Activated naive CD8-positive, alpha-beta T cell treated with anti-CD3 and anti-CD28 coated beads, Interleukin-2, amount 10 ng/mL, durations not matched to agents 7 days and 5 days (primary cell): ENCODE results near the gene SKI. TPM values are rescaled to one million over a fixed set of nuclear protein-coding genes. Genes with fewer than 3 reads are reported as not detected.

Experiments used
- ATAC-seq: fragments of 150-1000 bp; cut with Tn5 transposase; one replicate; pipeline ENCODE4 v1.10.0; 2021; ENCODE audit warnings: low read depth, moderate library complexity
- POLR2A ChIA-PET: fragments of 350-600 bp; sonication (Branson Sonifier 250); formaldehyde crosslinking; loops from one replicate; lab custom pipeline; 2021; ENCODE audit warnings: antibody characterized with exemption; lab: Charles Lee
- DNase-seq: peaks from one replicate; pipeline ENCODE4 v3.0.0; 2021
- H3K27ac Mint-ChIP-seq: one replicate; pipeline ENCODE4 v1.8.0; 2022; ENCODE audit warnings: mild to moderate bottlenecking, mixed read lengths
- H3K27me3 Mint-ChIP-seq: one replicate; pipeline ENCODE4 v1.8.0; 2022; ENCODE audit warnings: mild to moderate bottlenecking, moderate library complexity, mixed read lengths
- H3K36me3 Mint-ChIP-seq: one replicate; pipeline ENCODE4 v1.8.0; 2021; ENCODE audit warnings: mild to moderate bottlenecking, mixed read lengths
- H3K4me1 Mint-ChIP-seq: one replicate; pipeline ENCODE4 v1.8.0; 2021; ENCODE audit warnings: mixed read lengths
- H3K4me3 Mint-ChIP-seq: one replicate; pipeline ENCODE4 v1.8.0; 2022; ENCODE audit warnings: mild to moderate bottlenecking, moderate library complexity, mixed read lengths
- H3K9me3 Mint-ChIP-seq: one replicate; pipeline ENCODE4 v1.8.0; 2021; ENCODE audit warnings: mixed read lengths
- total RNA-seq, 2 experiments: library from RNA; stranded (reverse); gene quantifications; one replicate each; pipeline ENCODE4 v1.2.3, GENCODE V29; 2021

The SKI gene
- total RNA-seq, 2 experiments from 2014 or later, result 59.3 to 71.6 TPM

DNA sequence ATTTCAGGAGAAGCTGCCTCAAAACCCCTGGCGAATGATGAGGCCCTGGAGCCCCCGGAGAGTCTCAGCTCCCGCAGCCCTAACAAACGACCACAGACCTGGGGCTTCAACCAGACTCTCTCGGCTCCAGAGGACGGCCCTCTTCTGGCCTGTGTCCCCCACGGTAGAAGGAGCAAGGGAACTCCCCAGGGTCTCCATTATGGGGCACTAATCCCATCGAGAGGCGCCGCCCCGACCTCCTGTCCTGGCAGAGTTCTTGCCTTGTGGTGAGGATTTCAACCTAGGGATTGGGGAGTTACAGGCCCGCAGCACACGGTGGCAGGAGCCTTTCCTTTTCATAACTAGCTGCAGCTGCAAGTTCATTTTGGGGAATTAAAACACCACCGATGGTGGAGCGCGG is 39.8 kb upstream of the SKI start:
- Mint-ChIP-seq H3K36me3 (no peaks in the 10 kb centered on the region), H3K4me1 (peaks cover 8% of the 10 kb centered on the region), H3K4me3 (no peak overlapping the region), H3K27ac (no peak overlapping the region), H3K9me3 (no peaks in the 10 kb centered on the region), H3K27me3 (no peaks in the 10 kb centered on the region)
- POLR2A ChIA-PET, result interaction anchor here (0.7 to 1.1 kb wide), 6 partner anchors 12 to 401 kb away, joined by 3 to 4 read pairs (median 3); no protein-coding TSS in a partner anchor
- no peak for DNase-seq
- ATAC-seq, result no peak

DNA sequence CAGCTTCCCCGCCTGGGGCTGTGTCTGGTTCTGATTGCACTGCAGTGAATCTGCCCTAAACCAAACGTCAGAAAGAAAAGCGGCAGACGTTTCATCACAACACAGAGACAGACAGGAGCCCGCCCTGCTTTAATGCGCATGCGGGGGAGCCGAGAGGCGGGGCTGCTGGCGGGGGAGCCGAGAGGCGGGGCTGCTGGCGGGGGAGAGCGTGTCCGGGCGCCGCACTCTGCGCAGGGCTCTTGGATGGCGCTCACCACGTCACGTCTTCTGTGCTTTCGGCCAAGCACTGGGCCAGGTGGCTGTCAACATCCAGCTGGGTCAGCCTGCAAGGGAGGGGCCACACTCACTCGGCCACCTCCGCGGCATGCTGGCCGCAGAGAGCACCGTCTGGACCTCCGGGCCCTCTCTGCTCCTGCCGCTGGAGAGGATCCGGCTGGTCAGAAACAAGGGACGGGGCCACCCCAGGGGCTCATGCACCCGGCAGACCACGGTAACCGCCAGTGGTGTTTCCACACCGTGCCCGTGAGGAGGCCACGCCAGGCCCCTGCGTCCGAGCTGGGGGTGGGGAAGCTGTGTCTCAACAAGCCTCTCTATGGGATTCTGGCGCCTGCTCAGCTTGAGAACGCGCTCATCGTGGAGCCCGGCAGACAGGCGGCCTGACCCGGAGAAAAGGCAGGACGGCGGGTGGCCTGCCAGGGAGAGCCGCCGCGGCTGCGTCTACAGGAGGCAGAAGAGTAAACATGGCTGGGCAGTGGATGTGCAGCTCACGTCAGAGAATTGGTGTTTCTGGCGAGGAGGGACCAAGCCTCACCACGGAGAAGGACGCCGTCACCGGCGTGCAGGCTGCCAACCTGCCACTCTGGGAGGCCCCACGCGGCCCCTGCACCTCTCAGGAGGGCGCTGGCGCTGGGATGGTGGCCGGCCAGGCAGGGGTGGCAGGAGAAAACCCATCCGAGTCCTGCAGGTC is 38.4 kb upstream of the SKI start:
- no peaks in the 10 kb centered on the region for H3K9me3 Mint-ChIP-seq
- ATAC-seq (peak; percentile 98), DNase-seq (peak; percentile 91)
- no peaks in the 10 kb centered on the region for H3K36me3 Mint-ChIP-seq
- H3K27ac Mint-ChIP-seq, result peak overlapping the region; percentile 93
- peaks cover 8% of the 10 kb centered on the region for H3K4me1 Mint-ChIP-seq
- POLR2A ChIA-PET, result interaction anchor here (0.6 to 1.6 kb wide), 12 partner anchors 10 to 376 kb away, joined by 3 to 7 read pairs (median 3); partner anchors contain the start of genes MORN1 and RER1
- peak overlapping the region; percentile 83 for H3K4me3 Mint-ChIP-seq
- no peaks in the 10 kb centered on the region for H3K27me3 Mint-ChIP-seq

DNA sequence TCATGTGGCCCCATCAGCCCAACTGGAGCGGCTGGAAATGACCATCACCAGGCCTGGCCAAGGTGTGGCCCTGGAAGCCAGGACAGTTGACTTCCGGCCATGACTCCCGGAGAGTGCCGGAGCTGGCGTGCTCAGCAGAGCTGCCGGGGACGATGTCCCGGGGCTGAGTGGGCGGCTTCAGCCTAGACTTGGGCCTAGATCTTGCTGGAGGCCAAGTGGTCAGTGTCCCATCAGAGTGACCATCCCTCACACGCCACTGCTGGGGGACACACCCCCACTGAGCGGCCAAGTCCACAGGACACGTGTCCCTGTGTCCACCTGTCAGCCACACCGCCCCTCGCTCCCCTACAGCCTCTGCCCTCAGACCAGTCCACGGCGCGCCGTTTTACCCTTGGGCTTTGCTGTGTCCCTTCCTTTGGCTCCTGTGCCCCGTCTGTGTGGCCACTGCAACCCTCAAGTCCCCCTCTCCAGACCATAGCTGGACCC is 37.6 kb upstream of the SKI start:
- H3K27ac Mint-ChIP-seq, result peak overlapping the region; percentile 34
- no peaks in the 10 kb centered on the region for H3K36me3 Mint-ChIP-seq
- DNase-seq, result no peak
- POLR2A ChIA-PET, result interaction anchor here (0.9 to 1.6 kb wide), 7 partner anchors 9 to 395 kb away, joined by 3 to 7 read pairs (median 4); partner anchors contain the start of genes MORN1 and RER1
- no peaks in the 10 kb centered on the region for H3K9me3 Mint-ChIP-seq
- no peak for ATAC-seq
- peak overlapping the region; percentile 28 for H3K4me3 Mint-ChIP-seq
- H3K4me1 Mint-ChIP-seq, result peaks cover 8% of the 10 kb centered on the region
- H3K27me3 Mint-ChIP-seq, result no peaks in the 10 kb centered on the region

DNA sequence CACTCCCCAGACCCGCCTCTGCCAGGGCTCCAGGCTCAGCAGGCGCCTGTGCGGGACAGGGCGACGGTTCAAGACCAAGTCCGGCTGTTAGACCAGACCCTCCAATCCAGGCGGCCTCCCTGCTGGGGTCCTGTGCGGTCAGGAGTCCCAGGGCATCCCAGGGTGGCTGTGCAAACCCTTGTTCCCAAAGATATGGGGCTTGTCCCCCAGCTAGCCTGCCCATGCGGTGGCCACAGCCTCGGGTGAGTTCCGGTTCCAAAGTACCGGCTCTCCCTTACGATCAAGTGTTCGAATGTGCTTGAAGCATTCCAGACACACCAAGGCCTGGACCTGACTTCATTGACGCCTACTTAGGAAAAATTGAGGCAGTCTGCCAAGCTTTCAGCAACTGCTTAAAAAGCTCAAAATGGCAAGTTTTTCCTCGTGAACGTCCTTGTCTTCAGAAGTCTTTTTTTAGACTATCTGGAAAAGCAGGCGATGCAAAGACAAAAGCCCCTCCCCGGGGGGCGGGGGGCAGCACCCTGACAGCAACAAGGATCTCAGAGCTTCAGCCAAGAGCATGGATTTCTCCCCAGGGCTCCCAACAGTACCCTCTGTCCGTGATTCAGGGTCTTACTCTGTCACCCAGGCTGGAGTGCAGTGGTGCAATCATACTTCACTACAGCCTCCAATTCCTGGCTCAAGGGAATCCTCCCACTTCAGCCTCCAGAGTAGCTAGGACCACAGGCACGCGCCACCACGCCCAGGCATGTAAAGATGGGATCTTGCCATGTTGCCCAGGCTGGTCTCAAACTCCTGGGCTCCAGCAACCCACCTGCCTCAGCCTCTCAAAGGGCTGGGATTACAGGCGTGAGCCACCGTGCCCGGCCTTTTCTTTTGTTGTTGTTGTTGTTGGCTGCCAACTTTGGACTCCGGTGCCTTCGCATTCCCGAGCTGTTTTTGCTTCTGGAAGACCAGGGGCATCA is 35.8 kb upstream of the SKI start:
- ATAC-seq (no peak), DNase-seq (no peak)
- no peaks in the 10 kb centered on the region for H3K9me3 Mint-ChIP-seq
- H3K36me3 Mint-ChIP-seq, result no peaks in the 10 kb centered on the region
- peaks cover 8% of the 10 kb centered on the region for H3K4me1 Mint-ChIP-seq
- peak overlapping the region; percentile 3 for H3K4me3 Mint-ChIP-seq
- peak overlapping the region; percentile 38 for H3K27ac Mint-ChIP-seq
- H3K27me3 Mint-ChIP-seq, result no peaks in the 10 kb centered on the region
- POLR2A ChIA-PET, result interaction anchor here (0.5 to 1.6 kb wide), 4 partner anchors 7 to 354 kb away, joined by 3 to 4 read pairs (median 4); no protein-coding TSS in a partner anchor

DNA sequence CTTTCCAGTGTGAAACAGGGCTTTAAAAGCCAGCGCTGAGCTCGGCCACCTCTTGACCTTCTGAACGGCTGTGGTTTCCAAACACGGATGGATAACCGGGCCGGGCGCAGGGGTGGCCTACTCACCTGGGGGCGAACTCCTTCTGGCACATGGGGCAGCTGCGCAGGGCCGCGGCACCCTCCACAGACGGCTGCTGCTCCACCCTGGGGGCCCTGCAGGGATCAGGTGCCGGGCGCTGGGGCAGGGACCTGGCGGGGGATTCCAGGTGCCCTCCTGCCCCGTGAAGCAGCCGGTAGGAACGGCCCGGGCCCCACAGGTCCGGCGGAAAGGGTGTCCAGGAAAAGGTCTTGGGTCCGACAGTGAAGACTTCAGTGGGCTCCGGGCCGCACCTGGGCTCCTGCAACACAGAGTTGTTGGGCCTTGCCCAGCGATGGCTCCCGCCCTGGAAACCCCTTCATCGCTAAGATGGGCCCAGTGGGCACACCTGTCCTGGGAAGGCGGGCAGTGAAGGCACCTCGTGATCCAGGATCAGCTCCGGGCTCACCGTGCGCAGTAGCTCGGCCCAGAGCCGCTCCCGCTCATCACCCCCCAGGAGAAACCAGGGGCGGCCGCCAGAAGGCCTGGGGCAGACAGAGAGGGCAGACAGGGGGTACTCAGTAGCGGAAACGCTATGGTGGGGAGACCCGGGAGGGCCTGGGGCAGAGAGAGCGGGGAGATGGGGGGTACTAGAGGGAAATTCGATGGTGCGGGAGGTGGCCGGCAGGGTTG is 34.4 kb upstream of the SKI start:
- no peaks in the 10 kb centered on the region for H3K27me3 Mint-ChIP-seq
- DNase-seq, result no peak
- H3K4me3 Mint-ChIP-seq, result peak overlapping the region; percentile 77
- peaks cover 8% of the 10 kb centered on the region for H3K4me1 Mint-ChIP-seq
- no peaks in the 10 kb centered on the region for H3K9me3 Mint-ChIP-seq
- POLR2A ChIA-PET, result interaction anchor here (0.6 to 3.9 kb wide), 5 partner anchors 11 to 417 kb away, joined by 4 to 63 read pairs (median 13); no protein-coding TSS in a partner anchor
- H3K27ac Mint-ChIP-seq, result peak overlapping the region; percentile 76
- no peaks in the 10 kb centered on the region for H3K36me3 Mint-ChIP-seq
- ATAC-seq, result no peak

DNA sequence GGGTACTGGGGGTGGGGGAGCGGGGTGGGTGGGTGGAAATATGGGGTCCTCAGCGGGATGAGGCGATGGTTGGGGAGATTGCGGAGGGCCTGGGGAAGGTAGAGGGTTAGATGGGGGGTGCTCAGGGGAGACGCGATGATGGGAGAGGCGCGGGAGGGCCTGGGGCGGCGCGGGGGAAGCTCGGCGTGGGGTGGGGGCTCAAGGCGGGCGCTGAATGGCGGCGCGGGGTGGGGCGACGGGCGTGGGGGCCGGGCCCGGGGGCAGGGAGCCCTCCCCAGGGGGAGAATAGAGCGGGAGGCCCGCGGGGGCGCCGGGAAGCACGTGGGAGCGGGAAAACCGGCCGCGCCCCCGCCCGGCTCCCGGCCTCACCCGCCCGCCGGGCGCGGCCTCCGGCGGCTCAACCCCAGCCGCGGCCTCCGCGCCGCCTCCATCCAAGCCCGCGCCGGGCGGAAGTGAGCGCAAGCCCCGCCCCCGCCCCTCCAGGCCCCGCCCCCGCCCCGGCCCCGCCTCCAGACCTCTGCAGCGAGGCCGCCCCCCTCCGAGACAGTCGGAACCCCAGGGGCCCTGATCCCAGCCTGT is 33.7 kb upstream of the SKI start, which contains the start of gene FAAP20:
Gene FAAP20 (minus strand): TSS at position 454 of the 579 bp plus-strand sequence. CDS start 23 bp downstream, at position 431.
- POLR2A ChIA-PET, result interaction anchor here (0.6 to 3.9 kb wide), 23 partner anchors 11 to 417 kb away, joined by 3 to 63 read pairs (median 4); partner anchors contain the start of genes MORN1, PEX10, PRXL2B and RER1
- H3K36me3 Mint-ChIP-seq, result no peaks in the 10 kb centered on the region
- H3K4me1 Mint-ChIP-seq, result peaks cover 12% of the 10 kb centered on the region
- H3K4me3 Mint-ChIP-seq, result peak within 1 kb of the TSS; percentile 84
- no peaks in the 10 kb centered on the region for H3K27me3 Mint-ChIP-seq
- H3K9me3 Mint-ChIP-seq, result no peaks in the 10 kb centered on the region
- peak; percentile 30 for ATAC-seq
- H3K27ac Mint-ChIP-seq, result peak within 1 kb of the TSS; percentile 92
- no peak for DNase-seq

DNA sequence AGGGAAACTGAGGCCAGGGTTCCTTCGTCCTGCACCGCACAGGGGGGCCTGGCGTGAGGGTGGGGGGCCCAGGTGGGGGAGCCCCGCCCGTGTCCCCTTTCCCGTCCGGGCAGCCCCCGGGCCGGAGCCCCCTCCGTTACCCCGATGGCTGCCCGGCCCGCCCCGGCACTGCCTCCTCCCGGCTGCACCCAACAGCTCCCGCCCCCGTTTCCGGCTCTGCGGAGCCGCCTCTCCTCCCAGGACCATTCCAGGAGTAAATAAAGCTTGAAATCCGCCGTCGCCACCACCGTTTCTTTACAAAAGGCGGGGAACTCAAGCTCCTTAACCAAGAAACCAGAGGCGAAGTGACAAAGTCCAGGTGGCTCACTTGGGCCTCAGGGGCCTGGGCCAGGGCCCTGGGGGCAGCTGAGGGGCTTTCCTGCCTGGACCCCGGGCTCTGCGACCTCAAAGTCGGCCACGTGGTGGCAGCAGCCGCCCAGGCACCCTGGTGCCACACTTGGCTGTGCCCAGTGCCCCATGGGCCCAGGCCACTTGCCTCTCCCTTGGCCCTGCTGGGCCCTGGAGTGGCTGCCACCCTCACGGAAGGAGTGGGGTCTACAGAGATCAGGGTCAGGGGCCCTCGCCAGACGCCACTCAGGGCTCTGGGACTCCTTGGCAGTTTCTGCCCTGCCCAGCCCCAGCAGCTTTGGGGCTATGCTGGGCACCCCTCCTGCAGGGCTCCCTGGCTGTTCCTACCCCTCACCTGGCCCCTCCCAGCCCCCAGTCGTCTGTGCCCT is 33.0 kb upstream of the SKI start:
- Mint-ChIP-seq H3K27me3 (no peaks in the 10 kb centered on the region), H3K9me3 (no peaks in the 10 kb centered on the region), H3K27ac (peak overlapping the region; percentile 92), H3K4me3 (peak overlapping the region; percentile 84), H3K36me3 (no peaks in the 10 kb centered on the region), H3K4me1 (peaks cover 18% of the 10 kb centered on the region)
- peak; percentile 75 for ATAC-seq
- POLR2A ChIA-PET, result interaction anchor here (0.6 to 3.9 kb wide), 21 partner anchors 10 to 392 kb away, joined by 3 to 63 read pairs (median 5); partner anchors contain the start of genes MORN1, PEX10, PRXL2B and RER1
- DNase-seq, result peak; percentile 94

DNA sequence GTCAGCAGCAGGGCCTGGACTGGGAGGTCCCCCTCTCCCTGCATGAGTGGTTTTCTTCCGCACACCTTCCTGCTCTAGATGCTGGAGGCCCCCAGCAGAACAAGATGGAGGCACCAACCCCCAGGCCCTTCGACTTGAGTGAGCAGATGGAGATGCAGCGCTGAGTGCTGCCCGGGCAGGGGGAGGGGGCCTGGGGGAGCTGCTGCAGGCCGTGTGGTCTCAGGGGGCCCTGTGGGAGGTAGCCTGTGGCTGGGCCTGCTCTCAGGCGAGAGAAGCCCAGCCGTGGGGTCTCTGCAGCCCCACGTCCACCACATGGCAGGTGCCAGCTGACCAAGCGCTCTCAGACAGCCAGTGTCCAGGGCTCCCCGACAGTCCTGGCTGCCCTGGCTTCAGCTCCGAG is 32.3 kb upstream of the SKI start:
- H3K4me1 Mint-ChIP-seq, result peaks cover 16% of the 10 kb centered on the region
- H3K27me3 Mint-ChIP-seq, result no peaks in the 10 kb centered on the region
- DNase-seq (no peak), ATAC-seq (no peak)
- no peak overlapping the region for H3K4me3 Mint-ChIP-seq
- POLR2A ChIA-PET, result interaction anchor here (1.2 to 3.9 kb wide), 7 partner anchors 9 to 360 kb away, joined by 5 to 63 read pairs (median 13); partner anchors contain the start of genes MORN1, PEX10, RER1 and TNFRSF14
- no peaks in the 10 kb centered on the region for H3K36me3 Mint-ChIP-seq
- peak overlapping the region; percentile 92 for H3K27ac Mint-ChIP-seq
- H3K9me3 Mint-ChIP-seq, result no peaks in the 10 kb centered on the region

DNA sequence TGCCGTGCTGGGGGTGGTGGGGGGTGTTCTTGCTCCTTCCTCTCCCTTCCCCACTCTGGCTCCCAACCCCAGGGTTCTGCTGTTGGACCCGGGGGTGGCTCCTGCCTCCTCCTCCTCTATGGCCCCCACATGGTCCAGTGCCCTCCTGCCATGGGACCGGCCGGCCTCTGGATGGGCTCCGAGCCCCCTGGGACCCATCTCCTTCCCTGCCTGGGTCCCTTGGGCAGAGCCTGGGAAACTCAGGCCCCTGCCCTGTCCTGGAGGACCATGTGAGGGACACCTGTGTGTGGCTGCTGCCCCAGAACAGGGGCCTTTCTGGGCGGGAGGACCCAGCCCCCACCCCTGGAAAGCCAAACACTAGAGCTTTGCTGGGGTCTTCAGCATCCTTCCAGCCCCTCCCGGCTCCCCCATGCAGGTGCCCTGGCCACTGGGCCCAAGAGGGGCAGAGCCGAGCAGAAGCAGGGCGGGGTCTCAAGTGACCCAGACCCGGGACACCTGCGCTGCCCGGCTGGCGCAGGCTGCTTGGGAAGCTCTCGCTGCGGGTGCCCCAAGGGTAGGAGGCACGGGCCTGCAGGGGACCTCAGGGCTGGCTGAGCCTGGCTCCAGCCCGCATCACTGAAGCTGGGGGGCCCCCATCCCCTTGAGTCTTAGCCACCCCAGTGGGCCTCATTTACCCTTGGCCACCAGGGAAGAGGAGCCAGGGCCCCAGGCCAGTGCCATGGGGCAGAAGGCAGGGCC is 31.0 kb upstream of the SKI start:
- Mint-ChIP-seq H3K36me3 (no peaks in the 10 kb centered on the region), H3K9me3 (no peaks in the 10 kb centered on the region), H3K4me3 (no peak overlapping the region), H3K4me1 (peaks cover 12% of the 10 kb centered on the region), H3K27me3 (no peaks in the 10 kb centered on the region), H3K27ac (no peak overlapping the region)
- ATAC-seq (no peak), DNase-seq (no peak)
- POLR2A ChIA-PET, result interaction anchor here (1.4 to 3.9 kb wide), 3 partner anchors 32 to 194 kb away, joined by 3 to 63 read pairs (median 25); partner anchors contain the start of genes MORN1 and RER1

DNA sequence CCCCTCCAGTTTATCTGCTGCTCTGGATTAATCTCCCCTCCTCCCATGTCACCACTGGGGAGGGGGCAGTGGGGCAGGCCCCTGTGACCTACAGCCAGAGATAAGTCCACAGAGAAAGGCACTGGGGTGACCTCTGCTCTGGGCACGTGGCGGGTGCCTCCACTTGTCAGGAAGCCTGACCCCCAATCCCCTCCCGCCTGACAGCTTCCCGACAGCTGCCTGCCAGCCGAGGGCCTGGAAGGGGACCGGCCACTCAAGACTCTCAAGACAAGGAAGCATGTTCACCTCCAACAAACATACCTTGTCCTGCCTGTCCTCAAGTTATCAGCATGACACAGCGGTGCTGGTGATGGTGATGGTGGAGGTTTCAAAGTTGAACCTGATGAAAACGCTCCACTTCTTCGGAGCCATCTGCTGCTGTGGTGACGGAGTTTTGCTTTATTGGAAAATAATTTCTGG is 30.4 kb upstream of the SKI start:
- Mint-ChIP-seq H3K9me3 (no peaks in the 10 kb centered on the region), H3K4me1 (peaks cover 12% of the 10 kb centered on the region), H3K36me3 (no peaks in the 10 kb centered on the region), H3K27ac (peak overlapping the region; percentile 81), H3K27me3 (no peaks in the 10 kb centered on the region), H3K4me3 (no peak overlapping the region)
- POLR2A ChIA-PET, result interaction anchor here (0.7 to 1.4 kb wide), 2 partner anchors 11 to 31 kb away, joined by 3 read pairs; no protein-coding TSS in a partner anchor
- no peak for ATAC-seq
- no peak for DNase-seq
